ENCODE results near the gene ASPHD2.

DNA sequence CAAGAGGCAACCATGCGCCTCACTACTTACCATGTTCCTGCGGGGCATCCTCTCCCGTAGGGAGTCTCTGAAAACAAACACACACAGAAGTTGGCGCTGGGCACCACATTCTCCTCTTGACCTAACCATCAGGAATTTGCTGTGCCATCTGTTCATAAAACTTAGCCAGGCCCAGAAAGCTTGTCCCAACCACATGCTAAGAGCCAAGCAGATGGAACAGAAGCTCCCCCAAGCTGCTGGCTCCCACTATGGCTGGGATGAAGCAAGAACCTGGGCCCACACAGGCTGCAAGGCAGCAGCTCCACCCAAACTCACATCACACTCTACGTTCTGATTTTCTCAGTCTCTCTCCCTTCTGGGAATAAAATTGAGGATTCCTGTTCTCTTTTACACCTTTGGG, 37.1 kb downstream of the ASPHD2 start:
- no peak for TF ChIP-seq EP300 (conservative IDR thresholded peaks at IDR 0.05; ENCODE audit: poor library complexity, severe bottlenecking)
- TF ChIP-seq, protein P1, sequence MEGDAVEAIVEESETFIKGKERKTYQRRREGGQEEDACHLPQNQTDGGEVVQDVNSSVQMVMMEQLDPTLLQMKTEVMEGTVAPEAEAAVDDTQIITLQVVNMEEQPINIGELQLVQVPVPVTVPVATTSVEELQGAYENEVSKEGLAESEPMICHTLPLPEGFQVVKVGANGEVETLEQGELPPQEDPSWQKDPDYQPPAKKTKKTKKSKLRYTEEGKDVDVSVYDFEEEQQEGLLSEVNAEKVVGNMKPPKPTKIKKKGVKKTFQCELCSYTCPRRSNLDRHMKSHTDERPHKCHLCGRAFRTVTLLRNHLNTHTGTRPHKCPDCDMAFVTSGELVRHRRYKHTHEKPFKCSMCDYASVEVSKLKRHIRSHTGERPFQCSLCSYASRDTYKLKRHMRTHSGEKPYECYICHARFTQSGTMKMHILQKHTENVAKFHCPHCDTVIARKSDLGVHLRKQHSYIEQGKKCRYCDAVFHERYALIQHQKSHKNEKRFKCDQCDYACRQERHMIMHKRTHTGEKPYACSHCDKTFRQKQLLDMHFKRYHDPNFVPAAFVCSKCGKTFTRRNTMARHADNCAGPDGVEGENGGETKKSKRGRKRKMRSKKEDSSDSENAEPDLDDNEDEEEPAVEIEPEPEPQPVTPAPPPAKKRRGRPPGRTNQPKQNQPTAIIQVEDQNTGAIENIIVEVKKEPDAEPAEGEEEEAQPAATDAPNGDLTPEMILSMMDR (IDR thresholded peaks at IDR 0.05; ENCODE audit: poor library complexity, severe bottlenecking) = no peak
- TF ChIP-seq POLR2AphosphoS5 (IDR thresholded peaks at IDR 0.05) = no peak
- TF ChIP-seq MXI1 (conservative IDR thresholded peaks at IDR 0.05; ENCODE audit: poor library complexity, severe bottlenecking) = no peak
- no peak for TF ChIP-seq EZH2 (IDR thresholded peaks at IDR 0.05; ENCODE audit: borderline replicate concordance, insufficient read depth, low read length, poor library complexity, severe bottlenecking)
- TF ChIP-seq REST (IDR thresholded peaks at IDR 0.05; ENCODE audit: borderline replicate concordance) = no peak
- TF ChIP-seq TAF1 (IDR thresholded peaks at IDR 0.05; ENCODE audit: low read depth) = no peak
- TF ChIP-seq RAD21 (conservative IDR thresholded peaks at IDR 0.05) = no peak
- no peak for TF ChIP-seq SMC3 (conservative IDR thresholded peaks at IDR 0.05; ENCODE audit: poor library complexity)

All from neural cell (in vitro differentiated cells).